ENCODE results near the gene LHB. TPM values are rescaled to one million over a fixed set of nuclear protein-coding genes. Genes with fewer than 3 reads are reported as not detected.

LHB gene
- total RNA-seq, 1 donor from 2014 or later = not detected

DNA sequence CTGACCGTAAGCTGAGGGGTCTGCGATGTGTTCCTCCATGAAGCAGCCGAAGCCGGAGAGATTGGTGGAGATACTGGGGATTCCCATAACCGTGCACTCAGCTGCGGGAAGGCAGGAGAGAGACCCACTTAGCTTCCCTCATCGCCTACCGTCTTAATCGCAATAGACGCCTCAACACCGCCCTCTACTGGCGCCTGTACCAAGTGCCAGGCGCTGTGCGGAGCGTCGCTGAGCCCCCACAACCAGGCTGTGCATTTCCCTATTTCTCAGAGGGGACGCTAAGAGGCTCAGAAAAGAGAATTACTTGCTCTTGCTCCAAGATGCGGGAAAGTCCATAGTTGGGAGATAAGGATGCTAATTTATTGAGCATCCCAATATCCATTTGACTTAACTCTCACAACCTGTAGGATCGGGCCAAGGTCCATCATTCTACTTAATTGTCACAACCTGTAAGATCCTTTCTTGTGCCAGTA, 45.9 kb downstream of the LHB start:
- H3K27me3 Mint-ChIP-seq = no peaks in the 10 kb centered on the region
- peaks cover 52% of the 10 kb centered on the region for H3K36me3 Mint-ChIP-seq (ENCODE audit: low read depth)
- ATAC-seq (ENCODE audit: low read depth) = peak; percentile 91
- no peaks in the 10 kb centered on the region for H3K9me3 Mint-ChIP-seq
- peak; percentile 79 for DNase-seq
- ChIA-PET POLR2A (interaction anchor here (0.5 to 8.1 kb wide), 15 partner anchors 8 to 1872 kb away, joined by 3 to 179 read pairs (median 8); partner anchors contain the start of genes CA11, GYS1, HSD17B14 and PPP1R15A), CTCF (interaction anchor here (0.6 to 5.6 kb wide), 28 partner anchors 9 to 245 kb away, joined by 3 to 49 read pairs (median 6); partner anchors contain the start of genes BAX, GYS1, HSD17B14 and NUCB1)
- TF ChIP-seq, protein P1, sequence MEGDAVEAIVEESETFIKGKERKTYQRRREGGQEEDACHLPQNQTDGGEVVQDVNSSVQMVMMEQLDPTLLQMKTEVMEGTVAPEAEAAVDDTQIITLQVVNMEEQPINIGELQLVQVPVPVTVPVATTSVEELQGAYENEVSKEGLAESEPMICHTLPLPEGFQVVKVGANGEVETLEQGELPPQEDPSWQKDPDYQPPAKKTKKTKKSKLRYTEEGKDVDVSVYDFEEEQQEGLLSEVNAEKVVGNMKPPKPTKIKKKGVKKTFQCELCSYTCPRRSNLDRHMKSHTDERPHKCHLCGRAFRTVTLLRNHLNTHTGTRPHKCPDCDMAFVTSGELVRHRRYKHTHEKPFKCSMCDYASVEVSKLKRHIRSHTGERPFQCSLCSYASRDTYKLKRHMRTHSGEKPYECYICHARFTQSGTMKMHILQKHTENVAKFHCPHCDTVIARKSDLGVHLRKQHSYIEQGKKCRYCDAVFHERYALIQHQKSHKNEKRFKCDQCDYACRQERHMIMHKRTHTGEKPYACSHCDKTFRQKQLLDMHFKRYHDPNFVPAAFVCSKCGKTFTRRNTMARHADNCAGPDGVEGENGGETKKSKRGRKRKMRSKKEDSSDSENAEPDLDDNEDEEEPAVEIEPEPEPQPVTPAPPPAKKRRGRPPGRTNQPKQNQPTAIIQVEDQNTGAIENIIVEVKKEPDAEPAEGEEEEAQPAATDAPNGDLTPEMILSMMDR (IDR thresholded peaks at IDR 0.05) = peak; percentile 97
- H3K27ac Mint-ChIP-seq = peak overlapping the region; percentile 46
- intact Hi-C loops (cut with micrococcal nuclease) = loop anchor here (1.0 to 2.0 kb wide), 5 partner anchors 22 to 183 kb away; partner anchors contain the start of genes GYS1 and RUVBL2
- no peak overlapping the region for H3K4me3 Mint-ChIP-seq
- peaks cover 30% of the 10 kb centered on the region for H3K4me1 Mint-ChIP-seq

DNA sequence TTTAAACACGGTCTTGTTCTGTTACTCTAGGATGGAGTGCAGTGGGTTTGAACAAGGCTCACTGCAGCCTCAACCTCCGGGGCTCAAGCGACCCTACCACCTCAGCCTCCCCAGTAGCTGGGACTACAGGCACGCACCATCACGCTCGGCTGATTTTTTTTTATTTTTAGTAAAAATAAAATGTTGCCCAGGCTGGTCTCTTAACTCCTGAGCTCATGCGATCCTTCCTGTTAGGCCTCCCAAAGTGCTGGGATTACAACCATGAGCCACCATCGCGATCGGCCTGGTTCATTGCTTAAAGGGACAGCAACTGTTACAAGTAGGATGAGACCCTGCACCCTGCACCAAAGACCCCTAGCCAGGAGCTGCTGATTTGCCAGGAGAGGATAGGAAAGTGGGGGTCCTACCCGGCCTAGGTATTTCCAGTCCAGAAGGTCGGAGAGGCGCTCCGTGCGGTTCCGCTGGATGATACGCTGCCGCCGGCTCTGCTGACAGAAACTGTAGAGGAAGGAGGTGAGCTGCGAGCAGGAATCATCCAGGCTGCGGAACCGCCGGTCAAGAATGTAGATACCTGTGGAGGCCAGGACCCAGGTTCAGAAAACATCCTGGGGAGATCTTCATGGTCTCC, 46.6 kb downstream of the LHB start:
- CTCF ChIA-PET = interaction anchor here (0.6 to 5.6 kb wide), 28 partner anchors 8 to 245 kb away, joined by 3 to 49 read pairs (median 6); partner anchors contain the start of genes BAX, GYS1, HSD17B14 and NUCB1
- POLR2A ChIA-PET = interaction anchor here (0.5 to 8.1 kb wide), 15 partner anchors 8 to 1871 kb away, joined by 3 to 179 read pairs (median 6); partner anchors contain the start of genes CA11, GYS1, HSD17B14 and PPP1R15A
- no peak overlapping the region for H3K4me3 Mint-ChIP-seq
- no peaks in the 10 kb centered on the region for H3K9me3 Mint-ChIP-seq
- no peaks in the 10 kb centered on the region for H3K27me3 Mint-ChIP-seq
- peaks cover 37% of the 10 kb centered on the region for H3K4me1 Mint-ChIP-seq
- H3K27ac Mint-ChIP-seq = no peak overlapping the region
- DNase-seq (no peak), ATAC-seq (ENCODE audit: low read depth) (no peak)
- intact Hi-C loops (cut with micrococcal nuclease) = loop anchor here (2.0 kb wide), 2 partner anchors 23 to 127 kb away; partner anchors contain the start of genes GYS1 and RUVBL2
- TF ChIP-seq, protein P1 (IDR thresholded peaks at IDR 0.05) = no peak
- peaks cover 59% of the 10 kb centered on the region for H3K36me3 Mint-ChIP-seq (ENCODE audit: low read depth)

DNA sequence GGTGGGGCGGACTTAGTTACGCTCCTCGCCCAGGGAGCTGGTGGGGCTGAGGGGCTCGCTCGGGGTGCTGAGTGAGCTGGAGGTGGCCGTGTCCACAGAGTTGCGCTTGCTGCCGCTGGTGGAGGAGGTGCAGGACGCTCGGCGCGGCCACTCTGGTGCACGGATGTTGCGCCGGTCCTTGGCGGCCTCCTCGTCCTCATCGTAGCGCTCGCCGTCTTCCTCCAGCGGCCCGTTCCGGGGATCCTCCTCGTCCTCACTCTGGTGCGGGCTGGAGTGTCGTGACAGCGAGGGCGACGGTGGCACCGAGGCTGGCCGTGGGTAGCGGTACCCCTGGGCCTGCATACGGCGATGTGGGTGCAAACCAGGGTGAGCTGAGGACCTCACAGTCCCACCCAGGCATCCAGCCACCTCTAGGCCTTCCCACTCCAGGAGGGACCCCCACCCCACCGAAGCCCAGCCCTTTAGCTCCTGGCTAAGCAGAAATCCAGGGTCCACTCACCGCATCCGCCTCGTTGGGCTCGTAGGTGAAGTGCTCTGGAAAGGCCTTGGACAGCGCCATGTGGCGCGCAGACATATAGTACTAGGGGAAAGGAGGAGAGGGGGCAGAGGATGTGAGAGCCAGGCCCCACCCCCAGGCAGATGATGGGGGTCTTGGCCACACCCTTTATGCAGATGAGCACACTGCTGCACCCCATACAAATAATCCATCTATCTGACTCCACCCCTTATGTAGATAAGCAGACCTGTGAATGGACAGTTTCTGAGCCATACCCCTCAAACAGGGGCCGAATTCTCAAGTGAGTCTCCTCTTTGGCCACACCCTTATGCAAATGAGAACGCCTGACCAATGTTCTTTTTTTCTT, 47.4 kb downstream of the LHB start:
- H3K9me3 Mint-ChIP-seq = no peaks in the 10 kb centered on the region
- POLR2A ChIA-PET = interaction anchor here (1.4 to 8.1 kb wide), 4 partner anchors 10 to 133 kb away, joined by 3 to 179 read pairs (median 12); partner anchors contain the start of genes HSD17B14 and PPP1R15A
- H3K4me3 Mint-ChIP-seq = no peak overlapping the region
- DNase-seq (no peak), ATAC-seq (ENCODE audit: low read depth) (no peak)
- H3K36me3 Mint-ChIP-seq (ENCODE audit: low read depth) = peaks cover 62% of the 10 kb centered on the region
- TF ChIP-seq, protein P1 (IDR thresholded peaks at IDR 0.05) = no peak
- CTCF ChIA-PET = interaction anchor here (1.2 to 5.6 kb wide), 10 partner anchors 10 to 181 kb away, joined by 3 to 49 read pairs (median 9); partner anchors contain the start of genes GYS1, HSD17B14, NUCB1 and RUVBL2
- no peaks in the 10 kb centered on the region for H3K27me3 Mint-ChIP-seq
- intact Hi-C loops (cut with micrococcal nuclease) = loop anchor here (2.0 to 5.0 kb wide), 3 partner anchors 23 to 127 kb away; partner anchors contain the start of genes GYS1 and RUVBL2
- peaks cover 44% of the 10 kb centered on the region for H3K4me1 Mint-ChIP-seq
- H3K27ac Mint-ChIP-seq = no peak overlapping the region

DNA sequence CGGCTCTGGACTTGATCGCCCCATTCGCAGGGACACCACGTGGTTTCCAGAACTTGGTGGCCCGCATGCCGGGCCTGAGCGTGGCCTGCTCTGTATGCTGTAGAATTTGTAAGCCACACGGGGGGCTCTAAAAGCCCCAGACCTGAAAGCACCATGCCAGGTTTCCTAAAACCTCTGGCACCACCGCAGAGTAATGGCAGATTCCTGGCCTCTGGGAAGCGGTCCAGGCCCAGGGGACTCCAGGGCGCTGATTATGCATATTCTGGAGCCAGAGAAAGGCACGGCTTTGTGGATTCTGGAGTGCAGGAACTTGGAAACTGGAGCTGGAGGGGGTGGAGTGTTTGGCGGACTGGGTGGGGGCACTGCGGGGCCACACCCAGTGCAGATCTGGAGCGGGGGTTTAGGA, 48.1 kb downstream of the LHB start:
- Mint-ChIP-seq H3K4me1 (peaks cover 51% of the 10 kb centered on the region), H3K27me3 (no peaks in the 10 kb centered on the region)

More for the DNA sequence above, 48.1 kb downstream of the LHB start:
- no peaks in the 10 kb centered on the region for H3K9me3 Mint-ChIP-seq
- ATAC-seq (ENCODE audit: low read depth) (no peak), DNase-seq (no peak)
- intact Hi-C loops (cut with micrococcal nuclease) = loop anchor here (5.0 kb wide), 1 partner anchor 112 kb away; no protein-coding TSS in a partner anchor
- H3K27ac Mint-ChIP-seq = no peak overlapping the region
- peaks cover 57% of the 10 kb centered on the region for H3K36me3 Mint-ChIP-seq (ENCODE audit: low read depth)
- TF ChIP-seq, protein P1 (IDR thresholded peaks at IDR 0.05) = no peak
- ChIA-PET POLR2A (interaction anchor here (8.1 kb wide), 1 partner anchor 94 kb away, joined by 179 read pairs; the partner anchor contains the start of gene PPP1R15A), CTCF (interaction anchor here (1.2 kb wide), 1 partner anchor 127 kb away, joined by 3 read pairs; no protein-coding TSS in a partner anchor)
- no peak overlapping the region for H3K4me3 Mint-ChIP-seq
